Measurements from ENCODE around the gene MYBPHL.

MYBPHL gene

GRCh38 chr1:109277434-109278204 lies 29.2 kb downstream of the MYBPHL start:
- DNase-seq, result peak; percentile 14 to 36 (median 16)

- DNase-seq, result no peak
Measured at GRCh38 chr1:109275706-109276345, 31.0 kb downstream of the MYBPHL start.

DNA sequence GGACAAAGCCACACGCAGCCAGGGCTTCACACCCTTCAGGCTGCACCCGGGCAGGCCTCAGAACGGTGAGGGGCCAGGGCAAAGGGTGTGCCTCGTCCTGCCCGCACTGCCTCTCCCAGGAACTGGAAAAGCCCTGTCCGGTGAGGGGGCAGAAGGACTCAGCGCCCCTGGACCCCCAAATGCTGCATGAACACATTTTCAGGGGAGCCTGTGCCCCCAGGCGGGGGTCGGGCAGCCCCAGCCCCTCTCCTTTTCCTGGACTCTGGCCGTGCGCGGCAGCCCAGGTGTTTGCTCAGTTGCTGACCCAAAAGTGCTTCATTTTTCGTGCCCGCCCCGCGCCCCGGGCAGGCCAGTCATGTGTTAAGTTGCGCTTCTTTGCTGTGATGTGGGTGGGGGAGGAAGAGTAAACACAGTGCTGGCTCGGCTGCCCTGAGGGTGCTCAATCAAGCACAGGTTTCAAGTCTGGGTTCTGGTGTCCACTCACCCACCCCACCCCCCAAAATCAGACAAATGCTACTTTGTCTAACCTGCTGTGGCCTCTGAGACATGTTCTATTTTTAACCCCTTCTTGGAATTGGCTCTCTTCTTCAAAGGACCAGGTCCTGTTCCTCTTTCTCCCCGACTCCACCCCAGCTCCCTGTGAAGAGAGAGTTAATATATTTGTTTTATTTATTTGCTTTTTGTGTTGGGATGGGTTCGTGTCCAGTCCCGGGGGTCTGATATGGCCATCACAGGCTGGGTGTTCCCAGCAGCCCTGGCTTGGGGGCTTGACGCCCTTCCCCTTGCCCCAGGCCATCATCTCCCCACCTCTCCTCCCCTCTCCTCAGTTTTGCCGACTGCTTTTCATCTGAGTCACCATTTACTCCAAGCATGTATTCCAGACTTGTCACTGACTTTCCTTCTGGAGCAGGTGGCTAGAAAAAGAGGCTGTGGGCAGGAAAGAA lies 32.0 kb downstream of the MYBPHL start:
- DNase-seq, result no peak

DNA sequence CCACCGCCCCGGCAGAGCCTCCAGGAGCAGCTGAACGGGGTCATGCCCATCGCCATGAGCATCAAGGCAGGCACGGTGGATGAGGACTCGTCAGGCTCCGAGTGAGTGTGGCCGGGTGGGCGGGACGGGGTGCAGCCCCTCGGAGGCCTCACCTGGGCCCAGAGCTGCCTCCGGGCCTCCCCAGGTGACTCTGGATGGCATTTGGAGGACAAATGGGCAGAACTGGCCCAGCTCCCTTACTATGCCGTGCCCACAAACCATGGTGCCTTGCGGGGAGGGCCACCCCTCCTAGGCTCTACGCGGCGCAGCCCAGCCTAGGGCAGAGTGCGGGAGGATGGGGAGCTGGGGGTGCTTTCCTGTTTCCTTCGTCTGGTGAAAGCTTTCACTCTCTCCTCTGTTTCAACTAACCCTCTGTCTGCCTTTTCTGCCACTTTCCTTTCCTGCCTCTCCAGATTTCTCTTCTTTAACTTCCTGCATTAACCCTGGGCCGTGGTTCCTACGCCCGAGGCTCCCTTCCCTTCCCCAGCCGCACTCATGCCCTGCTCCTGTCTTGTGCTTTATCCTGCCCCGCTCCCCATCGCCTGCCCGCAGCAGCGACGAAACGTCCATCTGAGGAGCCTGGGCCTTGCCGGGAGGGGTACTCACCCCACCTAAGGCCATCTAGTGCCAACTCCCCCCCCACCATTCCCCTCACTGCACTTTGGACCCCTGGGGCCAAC lies 33.1 kb downstream of the MYBPHL start:
- DNase-seq, result no peak

DNA sequence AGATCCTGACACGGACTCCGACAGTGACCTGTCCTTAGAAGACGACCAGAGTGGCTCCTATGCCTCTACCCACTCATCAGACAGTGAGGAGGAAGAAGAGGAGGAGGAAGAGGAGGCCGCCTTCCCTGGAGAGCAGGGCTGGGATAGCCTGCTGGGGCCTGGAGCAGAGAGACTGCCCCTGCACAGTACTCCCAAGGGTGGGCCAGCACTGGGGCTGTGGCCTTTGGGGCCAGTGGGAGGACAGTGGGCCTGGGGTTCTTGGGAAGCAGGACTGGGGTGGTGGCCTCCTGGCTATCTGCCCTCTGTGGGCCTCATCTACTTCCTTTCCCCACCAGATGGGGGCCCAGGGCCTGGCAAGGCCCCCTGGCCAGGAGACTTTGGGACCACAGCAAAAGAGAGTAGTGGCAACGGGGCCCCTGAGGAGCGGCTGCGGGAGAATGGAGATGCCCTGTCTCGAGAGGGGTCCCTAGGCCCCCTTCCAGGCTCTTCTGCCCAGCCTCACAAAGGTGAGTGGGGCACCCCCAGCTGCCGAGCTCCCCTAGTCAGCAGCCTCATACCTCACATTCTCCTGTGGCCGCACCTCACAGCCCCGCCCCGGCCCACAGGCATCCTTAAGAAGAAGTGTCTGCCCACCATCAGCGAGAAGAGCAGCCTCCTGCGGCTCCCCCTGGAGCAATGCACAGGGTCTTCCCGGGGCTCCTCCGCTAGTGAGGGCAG lies 33.8 kb downstream of the MYBPHL start:
- no peak for DNase-seq

- no peak for DNase-seq
Measured at GRCh38 chr1:109272021-109272799, 34.6 kb downstream of the MYBPHL start.

DNA sequence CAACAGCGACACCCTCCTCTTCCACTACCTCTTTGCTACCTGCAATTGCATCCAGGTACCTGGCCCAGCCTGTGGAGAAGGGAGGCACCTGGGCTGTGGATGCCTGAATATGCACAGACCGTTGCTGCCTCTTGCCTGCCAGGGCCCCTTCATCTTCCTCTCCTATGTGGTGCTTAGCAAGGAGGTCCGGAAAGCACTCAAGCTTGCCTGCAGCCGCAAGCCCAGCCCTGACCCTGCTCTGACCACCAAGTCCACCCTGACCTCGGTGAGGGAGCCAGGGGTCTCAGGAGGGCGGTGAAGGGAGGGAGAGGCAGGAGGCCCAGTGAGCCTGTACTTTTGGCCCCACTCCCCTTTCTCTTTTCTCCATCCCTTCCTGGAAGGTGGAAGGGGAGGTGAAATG lies 35.4 kb downstream of the MYBPHL start:
- no peak for DNase-seq

- no peak for DNase-seq
Measured at GRCh38 chr1:109270623-109271317, 36.0 kb downstream of the MYBPHL start.

DNA sequence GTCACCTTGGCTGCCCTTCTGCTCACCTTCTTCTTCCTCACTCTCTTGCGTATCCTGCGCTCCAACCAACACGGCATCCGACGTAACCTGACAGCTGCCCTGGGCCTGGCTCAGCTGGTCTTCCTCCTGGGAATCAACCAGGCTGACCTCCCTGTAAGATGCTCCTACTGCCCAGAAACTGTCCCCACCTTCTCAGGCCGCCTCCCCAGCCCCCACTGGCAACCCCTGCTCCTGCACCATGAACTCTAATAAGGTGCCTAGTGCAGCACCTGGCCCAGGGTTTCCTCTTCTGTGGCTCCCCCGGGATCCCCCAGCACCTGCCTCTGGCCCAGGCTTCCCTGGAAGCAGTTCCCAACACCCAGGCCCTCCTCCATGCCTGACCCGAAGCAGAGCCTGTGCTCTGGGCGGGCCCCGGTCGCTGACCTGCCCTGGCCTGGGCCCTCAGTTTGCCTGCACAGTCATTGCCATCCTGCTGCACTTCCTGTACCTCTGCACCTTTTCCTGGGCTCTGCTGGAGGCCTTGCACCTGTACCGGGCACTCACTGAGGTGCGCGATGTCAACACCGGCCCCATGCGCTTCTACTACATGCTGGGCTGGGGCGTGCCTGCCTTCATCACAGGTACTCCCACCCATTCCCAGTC lies 36.7 kb downstream of the MYBPHL start:
- no peak for DNase-seq

DNA sequence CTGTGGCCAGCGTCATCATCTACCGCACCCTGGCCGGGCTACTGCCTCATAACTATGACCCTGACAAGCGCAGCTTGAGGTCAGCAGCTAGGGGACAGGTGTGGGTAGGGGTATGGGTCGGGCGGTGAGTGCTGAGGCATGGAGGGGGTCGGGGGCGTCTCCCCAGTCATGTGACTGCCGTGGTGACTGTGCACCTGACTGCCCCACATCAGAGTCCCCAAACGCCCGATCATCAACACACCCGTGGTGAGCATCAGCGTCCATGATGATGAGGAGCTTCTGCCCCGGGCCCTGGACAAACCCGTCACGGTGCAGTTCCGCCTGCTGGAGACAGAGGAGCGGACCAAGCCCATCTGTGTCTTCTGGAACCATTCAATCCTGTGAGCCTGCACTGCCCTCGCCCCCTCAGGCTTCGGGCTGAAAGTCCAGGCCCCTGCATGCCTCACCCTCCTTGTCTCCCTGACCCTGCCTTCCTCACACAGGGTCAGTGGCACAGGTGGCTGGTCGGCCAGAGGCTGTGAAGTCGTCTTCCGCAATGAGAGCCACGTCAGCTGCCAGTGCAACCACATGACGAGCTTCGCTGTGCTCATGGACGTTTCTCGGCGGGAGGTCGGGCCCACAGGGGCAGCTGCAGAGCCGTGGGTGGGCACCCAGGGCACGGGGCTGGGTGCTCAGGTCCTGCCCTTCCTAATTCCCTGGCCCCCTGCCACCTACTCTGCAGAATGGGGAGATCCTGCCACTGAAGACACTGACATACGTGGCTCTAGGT lies 37.4 kb downstream of the MYBPHL start:
- no peak for DNase-seq

GRCh38 chr1:109268431-109269211 lies 38.2 kb downstream of the MYBPHL start:
- DNase-seq, result no peak

DNA sequence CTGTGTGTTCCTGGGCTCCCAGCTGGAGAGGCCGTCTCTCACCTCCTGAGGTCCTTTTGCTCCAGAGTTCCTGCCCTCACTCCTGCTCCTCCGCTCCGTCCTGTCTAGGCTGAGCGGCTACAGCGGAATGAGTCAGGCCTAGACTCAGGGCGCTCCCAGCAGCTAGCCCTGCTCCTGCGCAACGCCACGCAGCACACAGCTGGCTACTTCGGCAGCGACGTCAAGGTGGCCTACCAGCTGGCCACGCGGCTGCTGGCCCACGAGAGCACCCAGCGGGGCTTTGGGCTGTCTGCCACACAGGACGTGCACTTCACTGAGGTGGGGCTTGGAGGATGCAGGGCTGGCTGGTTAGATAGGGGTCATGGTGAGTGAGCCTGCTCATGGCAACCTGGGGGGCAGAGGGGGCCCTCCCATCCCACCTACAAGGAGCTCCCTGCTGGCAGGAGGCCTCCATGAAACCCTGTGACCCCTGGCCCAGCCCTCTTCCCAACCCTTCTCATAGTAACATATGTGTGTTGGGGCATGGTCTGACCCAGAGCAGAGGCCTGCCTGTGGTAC lies 39.0 kb downstream of the MYBPHL start:
- DNase-seq, result no peak

DNA sequence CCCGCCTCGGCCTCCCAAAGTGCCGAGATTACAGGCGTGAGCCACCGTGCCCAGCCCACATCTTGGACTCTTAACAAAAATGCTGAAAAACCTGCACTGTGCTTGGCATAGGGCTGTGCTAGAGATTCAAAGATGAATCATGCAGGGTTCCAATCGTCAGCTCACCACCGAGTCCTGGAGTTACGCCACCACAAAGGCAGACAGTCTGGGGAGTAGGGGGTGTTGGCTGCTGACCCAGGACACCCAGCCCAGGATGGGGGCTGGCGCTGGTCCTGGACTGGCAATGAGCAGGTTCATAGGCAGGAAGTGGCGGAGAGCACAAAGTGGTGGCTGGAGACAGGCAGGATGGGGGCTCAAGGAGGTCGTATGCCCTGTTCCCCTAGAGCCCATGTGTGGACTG lies 39.8 kb downstream of the MYBPHL start:
- no peak for DNase-seq

DNA sequence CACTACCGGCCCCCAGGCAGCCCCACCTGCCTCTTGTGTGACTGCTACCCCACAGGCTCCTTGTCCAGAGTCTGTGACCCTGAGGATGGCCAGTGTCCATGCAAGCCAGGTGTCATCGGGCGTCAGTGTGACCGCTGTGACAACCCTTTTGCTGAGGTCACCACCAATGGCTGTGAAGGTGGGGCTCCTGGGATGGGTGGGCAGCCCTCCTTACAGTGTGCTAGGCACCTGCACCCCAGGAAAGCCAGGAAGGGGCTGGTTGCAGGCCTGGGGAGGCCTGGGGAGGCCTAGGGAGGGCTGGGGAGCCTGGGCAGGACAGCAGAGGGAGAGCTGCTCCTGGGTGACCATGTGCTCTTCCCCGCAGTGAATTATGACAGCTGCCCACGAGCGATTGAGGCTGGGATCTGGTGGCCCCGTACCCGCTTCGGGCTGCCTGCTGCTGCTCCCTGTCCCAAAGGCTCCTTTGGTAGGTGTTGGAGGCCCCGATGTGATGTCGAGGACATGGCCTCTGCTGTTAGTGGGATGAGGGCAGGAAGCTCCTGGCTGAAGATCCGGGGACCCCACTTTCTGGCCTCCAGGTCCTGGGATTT lies 41.0 kb downstream of the MYBPHL start:
- DNase-seq, result no peak

DNA sequence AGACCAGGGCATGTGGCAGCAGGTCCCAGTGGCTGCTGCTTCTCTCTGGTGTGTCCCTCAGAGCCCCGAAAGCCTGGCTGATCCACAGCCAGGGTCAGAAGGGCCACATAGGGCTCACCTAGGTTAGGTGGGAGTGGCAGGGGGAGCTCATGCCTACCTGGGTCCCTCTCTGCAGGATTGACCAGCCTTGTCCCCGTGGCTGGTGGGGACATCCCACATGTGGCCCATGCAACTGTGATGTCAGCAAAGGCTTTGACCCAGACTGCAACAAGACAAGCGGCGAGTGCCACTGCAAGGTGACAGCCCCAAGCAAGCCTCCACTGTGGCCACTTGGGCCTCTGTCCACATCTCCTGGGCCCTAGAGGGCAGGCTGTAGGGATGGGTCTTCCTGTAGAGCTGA lies 41.8 kb downstream of the MYBPHL start:
- no peak for DNase-seq

DNA sequence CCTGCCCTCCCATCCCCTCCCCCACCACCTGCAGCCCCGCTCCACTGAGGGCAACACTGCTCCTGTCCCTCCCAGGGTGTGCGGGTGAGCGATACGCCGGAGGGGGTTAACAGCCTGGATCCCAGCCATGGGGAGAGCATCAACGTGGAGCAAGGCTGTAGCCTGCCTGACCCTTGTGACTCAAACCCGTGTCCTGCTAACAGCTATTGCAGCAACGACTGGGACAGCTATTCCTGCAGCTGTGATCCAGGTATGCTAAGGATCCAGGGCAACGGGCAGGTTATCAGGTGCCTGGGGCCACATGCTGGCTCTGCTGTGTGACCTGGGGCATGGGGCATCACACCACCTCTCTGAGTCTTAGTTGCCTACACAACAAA lies 42.4 kb downstream of the MYBPHL start:
- no peak for DNase-seq

DNA sequence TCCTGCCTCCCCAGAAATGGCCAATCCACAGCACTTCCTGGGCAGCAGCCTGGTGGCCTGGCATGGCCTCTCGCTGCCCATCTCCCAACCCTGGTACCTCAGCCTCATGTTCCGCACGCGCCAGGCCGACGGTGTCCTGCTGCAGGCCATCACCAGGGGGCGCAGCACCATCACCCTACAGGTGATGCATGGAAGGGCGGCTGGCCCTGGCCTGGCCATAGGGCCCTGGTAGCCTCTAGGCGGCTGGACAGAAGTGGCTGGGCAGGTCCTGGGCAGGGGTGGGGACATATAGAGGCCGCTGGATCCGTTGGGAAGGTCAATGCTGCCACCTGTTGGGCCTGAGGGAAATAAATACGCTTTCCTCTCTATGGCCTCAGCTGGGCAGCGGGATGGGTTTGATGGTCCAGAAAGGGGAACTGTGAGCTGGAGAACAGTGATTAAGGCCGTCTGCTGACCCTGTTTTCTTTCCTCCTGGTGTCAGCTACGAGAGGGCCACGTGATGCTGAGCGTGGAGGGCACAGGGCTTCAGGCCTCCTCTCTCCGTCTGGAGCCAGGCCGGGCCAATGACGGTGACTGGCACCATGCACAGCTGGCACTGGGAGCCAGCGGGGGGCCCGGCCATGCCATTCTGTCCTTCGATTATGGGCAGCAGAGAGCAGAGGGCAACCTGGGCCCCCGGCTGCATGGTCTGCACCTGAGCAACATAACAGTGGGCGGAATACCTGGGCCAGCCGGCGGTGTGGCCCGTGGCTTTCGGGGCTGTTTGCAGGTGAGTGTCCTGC lies 43.0 kb downstream of the MYBPHL start:
- peak; percentile 46 to 72 (median 66) for DNase-seq

All from activated naive CD4-positive, alpha-beta T cell (primary cell).